Activated T-cell treated with anti-CD3 and anti-CD28 coated beads, Interleukin-2, amount 50 U/mL, for 48 hours (primary cell): Measurements from ENCODE around the gene AQP5.

Experiments used
- DNase-seq, 2 experiments: peaks; one replicate each; pipeline ENCODE4 v3.0.0-alpha.2; 2020

The AQP5 gene

GRCh38 chr12:49951411-49952240 is 10.0 kb upstream of the AQP5 start:
- DNase-seq, result no peak

GRCh38 chr12:49952391-49953055 is 9.1 kb upstream of the AQP5 start:
- DNase-seq, result no peak

- no peak for DNase-seq
Observed at GRCh38 chr12:49953151-49953550, 8.5 kb upstream of the AQP5 start.

GRCh38 chr12:49953961-49954846 is 7.5 kb upstream of the AQP5 start:
- no peak for DNase-seq

- no peak for DNase-seq
Observed at GRCh38 chr12:49954863-49955830, 6.5 kb upstream of the AQP5 start.

GRCh38 chr12:49955899-49956662 is 5.6 kb upstream of the AQP5 start:
- no peak for DNase-seq

GRCh38 chr12:49956663-49957569 is 4.8 kb upstream of the AQP5 start:
- no peak for DNase-seq

- DNase-seq, result no peak
Observed at GRCh38 chr12:49957570-49957967, 4.1 kb upstream of the AQP5 start.

GRCh38 chr12:49959685-49960473 is 1.8 kb upstream of the AQP5 start:
- no peak for DNase-seq

GRCh38 chr12:49960474-49961110 is 1.1 kb upstream of the AQP5 start:
- DNase-seq, result no peak

- no peak for DNase-seq
Observed at GRCh38 chr12:49961993-49962764, 507 bp downstream of the AQP5 start.

- DNase-seq, result no peak
Observed at GRCh38 chr12:49962861-49963765, 1.4 kb downstream of the AQP5 start.

- DNase-seq, result no peak
Observed at GRCh38 chr12:49963976-49964815, 2.5 kb downstream of the AQP5 start.

- DNase-seq, result no peak
Observed at GRCh38 chr12:49964849-49965624, 3.4 kb downstream of the AQP5 start.

GRCh38 chr12:49965836-49966235 is 4.2 kb downstream of the AQP5 start:
- no peak for DNase-seq
